GM18526 (cell line): ENCODE measurements around the gene NLRP9.

Experiments
- POLR2A ChIP-seq: IDR thresholded peaks from 3 replicates; pipeline ENCODE4 v1.6.1; 2011; ENCODE audit not compliant: insufficient read length; ENCODE audit errors: extremely low read depth

The NLRP9 gene

DNA sequence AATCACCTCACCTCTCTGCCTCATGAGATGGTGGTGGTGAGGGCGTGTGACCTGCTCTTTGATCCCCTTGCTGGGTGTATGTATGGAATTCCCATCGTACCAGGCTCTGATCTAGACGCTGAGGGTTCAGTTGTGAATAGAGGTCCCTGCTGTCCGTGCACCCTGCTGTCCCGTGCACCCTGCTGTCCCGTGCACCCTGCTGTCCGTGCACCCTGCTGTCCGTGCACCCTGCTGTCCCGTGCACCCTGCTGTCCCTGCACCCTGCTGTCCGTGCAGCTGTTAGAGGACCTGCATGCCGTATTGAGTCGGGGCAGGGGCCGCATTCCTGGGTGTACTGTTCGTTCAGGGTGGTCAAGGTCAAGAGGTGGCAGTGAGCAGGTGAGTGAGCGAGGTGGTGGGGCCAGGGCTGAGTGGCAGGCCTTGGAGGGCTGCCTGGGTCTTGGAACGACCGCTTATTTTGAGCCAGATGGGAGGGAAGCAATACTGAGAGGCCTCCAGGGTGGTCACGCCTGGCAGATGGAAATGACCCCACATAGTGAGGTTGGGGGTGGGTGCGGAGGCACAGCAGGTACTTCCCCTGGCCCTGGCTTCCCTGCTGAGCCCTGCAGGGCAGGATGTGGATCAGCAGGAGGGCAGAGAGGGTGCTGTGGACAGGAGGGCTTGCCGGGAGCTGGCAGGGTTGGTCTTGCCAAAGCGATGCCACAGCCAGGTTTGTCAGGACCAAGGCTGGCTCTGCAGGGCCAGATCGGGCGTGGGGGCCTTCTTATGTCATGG lies 67.7 kb downstream of the NLRP9 start:
- no peak for TF ChIP-seq POLR2A

DNA sequence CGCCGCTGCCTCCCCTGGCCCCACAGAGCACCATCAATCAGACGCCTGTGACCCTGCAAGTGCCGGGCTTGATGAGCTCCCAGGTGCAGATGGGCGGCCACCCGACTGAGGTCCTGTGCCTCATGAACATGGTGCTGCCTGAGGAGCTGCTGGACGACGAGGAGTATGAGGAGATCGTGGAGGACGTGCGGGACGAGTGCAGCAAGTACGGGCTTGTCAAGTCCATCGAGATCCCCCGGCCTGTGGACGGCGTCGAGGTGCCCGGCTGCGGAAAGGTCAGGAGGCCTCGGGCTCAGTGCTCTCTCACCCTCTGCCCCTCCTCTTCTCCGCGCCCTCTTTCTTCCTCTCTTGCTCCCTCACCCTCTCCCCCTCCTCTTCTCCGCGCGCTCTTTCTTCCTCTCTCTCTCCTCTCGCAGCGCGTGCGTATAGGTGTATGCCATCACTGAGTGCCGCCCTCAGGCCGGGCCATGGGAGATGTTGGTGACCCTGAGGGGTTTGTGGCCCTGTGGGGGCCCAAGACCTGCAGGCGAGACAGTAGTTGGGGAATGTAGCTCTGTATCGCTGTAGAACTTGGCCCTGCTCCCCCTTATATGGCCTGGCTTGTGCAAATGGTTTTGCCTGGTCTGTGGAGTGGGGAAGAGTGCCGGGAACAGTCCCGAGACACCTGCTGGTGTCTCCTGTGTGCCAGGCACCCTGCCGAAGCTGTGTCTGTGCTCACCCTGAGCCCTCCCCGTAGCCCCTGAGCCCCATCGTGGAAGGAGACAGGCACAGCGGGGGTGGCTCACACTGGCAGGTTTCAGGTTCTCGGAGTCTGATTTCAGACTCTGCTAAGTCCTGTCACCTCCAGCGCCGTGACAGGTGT lies 68.6 kb downstream of the NLRP9 start:
- peak; percentile 10 for TF ChIP-seq POLR2A

DNA sequence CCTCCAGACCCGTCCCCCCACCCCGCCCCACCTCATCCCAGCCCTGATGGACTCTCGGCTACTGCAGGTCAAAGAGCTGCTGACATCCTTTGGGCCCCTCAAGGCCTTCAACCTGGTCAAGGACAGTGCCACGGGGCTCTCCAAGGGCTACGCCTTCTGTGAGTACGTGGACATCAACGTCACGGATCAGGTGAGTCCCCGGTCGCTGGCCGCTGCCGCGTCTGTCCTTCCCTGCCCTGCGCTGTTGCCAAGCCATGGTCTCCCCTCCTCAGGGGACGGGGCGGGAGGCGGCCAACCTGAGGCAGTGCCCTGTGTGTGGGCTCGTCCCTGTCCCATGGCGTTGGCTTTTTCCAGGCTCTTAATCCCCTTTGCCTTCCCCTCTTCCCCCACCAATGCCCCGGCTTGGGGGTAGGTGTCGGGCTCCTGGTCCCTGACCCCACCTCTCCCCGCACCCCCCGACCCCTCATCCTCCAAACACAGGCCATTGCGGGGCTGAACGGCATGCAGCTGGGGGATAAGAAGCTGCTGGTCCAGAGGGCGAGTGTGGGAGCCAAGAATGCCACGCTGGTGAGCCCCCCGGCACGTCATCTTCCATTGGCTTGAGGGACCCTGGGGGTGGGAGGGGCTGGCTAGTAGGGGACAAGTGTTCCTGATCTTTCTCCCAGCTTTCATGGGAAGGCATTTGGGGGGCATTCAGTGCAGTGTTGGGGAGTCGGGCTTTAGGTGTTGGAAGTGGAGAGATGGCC lies 69.4 kb downstream of the NLRP9 start:
- TF ChIP-seq POLR2A: no peak

DNA sequence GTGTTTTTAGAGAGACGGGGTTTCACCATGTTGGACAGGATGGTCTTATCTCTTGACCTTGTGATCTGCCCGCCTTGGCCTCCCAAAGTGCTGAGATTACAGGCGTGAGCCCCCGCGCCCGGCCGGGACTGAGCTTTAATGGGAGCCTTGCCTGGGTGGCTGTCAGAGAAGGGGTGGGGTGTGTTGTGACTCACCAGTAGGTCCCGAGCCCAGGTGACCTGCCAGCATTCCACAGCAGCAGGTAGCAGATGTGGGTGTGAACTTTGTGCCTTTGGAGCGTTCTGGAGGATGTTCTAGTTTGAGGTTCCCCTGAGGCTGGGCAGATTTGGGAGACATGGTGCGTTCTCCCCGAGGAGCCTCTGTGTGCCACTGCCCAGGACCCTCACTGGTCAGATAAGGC lies 70.2 kb downstream of the NLRP9 start:
- no peak for TF ChIP-seq POLR2A

DNA sequence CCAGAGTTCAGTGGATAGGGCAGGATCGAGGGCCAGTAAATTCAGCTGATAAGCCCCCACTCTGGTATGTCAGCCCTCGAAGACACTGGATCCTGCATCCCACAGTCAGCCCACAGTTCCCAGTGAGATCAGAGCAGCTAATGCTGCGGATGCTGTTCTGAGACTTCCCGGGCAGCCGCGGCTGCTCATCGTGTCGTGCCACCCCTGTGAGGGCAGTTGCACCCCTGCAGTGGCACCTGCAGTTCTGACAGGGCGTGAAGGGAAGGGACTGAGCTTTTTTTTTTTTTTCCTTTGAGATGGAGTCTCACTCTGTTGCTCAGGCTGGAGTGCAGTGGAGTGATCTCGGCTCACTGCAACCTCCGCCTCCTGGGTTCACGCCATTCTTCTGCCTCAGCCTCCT lies 70.7 kb downstream of the NLRP9 start:
- TF ChIP-seq POLR2A: no peak

DNA sequence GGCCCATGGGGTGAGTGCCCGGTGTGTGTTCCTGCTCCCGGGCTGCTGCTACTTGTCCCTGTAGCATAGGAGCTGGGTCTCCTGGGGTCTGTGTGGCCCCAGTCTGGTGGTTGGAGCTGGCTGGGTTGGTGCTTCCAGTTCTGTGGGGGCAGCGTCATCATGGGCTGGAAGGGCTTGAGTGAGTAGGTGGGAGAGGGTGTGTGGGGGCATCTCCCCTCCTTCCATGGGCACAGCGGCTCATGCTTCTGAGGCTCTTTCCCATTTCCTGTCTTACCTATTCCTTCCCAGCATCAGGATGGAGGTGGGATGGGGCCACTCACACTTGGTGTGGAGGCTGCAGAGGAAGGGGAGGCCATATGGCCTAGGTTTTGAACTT lies 71.2 kb downstream of the NLRP9 start:
- TF ChIP-seq POLR2A: no peak

DNA sequence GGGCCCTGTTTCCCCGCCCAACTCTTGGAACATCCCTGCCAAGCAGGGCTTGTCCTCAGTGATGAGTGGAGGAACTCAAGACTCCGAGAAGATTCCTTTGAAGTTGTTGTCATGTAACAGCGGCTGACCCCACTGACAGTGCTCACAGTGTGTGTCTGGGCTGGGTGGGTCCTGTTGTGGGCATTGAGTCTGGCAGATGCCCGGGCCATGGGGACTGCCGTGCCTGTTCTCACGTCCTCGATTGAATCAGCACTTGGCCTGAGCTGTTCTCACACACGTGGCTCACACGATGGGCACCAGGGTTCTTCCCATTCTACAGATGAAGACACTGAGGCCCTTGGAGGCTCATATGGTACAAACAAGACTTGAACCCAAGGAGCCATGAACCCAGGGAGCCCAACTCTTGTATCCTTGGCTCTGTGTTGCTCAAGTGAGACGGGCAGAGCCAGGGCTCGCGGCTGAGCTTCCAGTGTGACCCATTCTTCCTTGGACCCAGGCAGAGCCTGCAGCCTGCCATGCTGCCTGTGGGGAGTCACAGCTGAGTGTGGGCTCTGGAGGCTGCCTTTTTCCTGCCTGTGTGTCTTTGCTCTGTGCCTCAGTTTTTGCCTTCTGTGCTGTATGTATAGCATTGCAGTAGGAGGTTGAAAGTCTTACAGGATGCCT lies 71.7 kb downstream of the NLRP9 start:
- no peak for TF ChIP-seq POLR2A

DNA sequence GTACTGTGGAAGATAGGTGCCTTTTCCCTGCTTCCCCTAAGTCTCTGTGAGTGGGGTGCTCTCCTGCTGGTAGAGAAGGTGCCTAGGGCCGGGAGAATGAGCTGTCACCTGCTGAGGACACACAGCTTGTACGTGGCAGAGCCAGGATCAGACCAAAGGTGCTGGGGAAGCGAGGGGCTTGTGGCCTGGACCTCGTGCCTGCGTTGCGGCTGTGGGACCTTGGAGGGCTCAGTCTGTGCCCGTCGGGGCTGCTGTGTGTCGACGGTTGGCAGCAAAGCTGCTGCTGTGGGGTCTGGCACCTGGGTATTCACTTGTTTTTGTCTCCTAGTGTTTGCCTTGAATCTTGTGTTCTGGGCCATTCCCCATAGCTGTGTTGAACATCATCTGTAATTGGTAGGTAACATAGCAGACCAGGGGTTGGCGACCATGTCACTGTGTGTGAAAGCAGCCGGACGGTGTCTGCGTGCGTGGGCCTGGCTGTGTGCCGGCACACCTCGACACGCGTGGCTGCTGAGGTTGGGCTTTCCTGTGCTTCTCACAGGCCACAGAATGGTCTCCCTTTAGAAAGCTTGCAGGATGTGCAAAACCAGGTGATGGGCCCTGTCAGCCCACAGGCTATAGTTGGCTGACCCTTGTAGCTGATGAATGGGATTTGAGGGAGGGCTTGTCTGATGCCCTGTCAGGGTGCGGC lies 74.2 kb downstream of the NLRP9 start:
- no peak for TF ChIP-seq POLR2A

DNA sequence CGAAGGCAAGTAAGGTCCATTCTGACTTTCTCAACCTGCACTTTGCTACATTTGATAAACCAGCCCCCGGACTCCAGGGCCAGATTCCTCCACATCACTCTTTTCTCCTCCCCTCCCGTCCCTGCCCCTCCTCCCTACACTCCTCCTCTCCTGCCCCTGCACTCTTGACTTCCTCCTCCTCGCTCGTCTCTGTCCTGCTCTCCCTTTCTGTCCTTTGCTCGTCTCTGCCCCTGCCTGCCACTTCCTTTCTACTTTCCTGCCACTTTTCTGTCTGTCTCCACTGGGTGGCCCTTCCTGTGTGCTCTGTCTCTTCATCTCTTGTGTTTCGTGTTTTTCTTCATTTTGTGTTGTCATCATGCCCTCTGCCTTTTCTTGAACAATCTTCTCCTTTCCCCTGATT lies 76.4 kb downstream of the NLRP9 start:
- no peak for TF ChIP-seq POLR2A

DNA sequence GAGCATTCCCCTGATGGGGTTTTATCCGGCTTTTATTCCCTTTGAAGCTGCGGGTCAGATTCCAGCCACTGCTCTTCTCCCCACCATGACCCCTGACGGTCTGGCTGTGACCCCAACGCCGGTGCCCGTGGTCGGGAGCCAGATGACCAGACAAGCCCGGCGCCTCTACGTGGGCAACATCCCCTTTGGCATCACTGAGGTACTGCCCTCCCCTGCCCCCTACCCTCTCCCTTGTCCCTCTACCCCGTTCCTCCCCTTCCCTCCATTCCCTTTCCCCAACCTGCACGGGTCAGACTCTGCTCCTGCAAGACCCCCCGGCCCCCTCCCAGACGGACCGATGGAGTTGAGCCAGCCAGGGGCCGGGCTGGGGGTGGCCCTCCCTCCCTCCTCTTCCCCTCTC lies 77.2 kb downstream of the NLRP9 start:
- no peak for TF ChIP-seq POLR2A

DNA sequence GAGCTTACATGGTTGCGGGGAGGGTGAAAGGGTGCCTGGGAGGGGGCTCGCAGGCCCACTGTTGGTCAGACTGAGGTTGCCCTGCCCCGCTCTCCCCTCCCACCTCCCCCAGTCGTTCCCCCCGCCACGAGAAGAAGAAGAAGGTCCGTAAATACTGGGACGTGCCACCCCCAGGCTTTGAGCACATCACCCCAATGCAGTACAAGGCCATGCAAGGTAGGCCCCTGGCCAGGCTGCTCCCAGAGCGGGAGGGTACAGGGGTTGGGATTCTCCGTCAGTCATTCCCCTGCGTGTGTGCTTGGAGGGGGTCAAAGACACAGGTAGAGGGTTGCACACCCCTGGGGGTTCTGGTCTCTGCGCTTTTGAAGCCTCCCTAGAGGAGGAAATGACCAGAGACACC lies 77.8 kb downstream of the NLRP9 start:
- TF ChIP-seq POLR2A: no peak

DNA sequence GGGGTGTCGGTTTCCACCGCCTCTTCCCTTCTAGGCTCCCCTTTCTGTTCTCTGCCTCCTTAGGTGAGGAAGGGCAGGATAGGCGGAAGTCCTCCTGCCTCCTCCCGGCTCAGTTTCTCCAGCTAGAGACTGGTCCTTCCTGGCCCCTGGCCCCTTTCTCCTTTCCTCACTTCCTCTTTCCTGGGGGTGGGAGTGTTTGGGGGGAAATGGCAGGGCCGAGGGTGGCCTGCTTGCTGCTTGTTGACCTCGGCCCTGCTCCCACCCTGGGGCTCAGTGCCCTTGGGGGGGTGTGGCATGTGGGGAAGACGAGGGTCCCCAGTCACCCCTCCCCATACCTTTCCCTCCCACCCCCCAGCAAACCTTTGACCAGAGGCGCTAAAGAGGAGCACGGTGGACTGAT lies 78.4 kb downstream of the NLRP9 start:
- no peak for TF ChIP-seq POLR2A

DNA sequence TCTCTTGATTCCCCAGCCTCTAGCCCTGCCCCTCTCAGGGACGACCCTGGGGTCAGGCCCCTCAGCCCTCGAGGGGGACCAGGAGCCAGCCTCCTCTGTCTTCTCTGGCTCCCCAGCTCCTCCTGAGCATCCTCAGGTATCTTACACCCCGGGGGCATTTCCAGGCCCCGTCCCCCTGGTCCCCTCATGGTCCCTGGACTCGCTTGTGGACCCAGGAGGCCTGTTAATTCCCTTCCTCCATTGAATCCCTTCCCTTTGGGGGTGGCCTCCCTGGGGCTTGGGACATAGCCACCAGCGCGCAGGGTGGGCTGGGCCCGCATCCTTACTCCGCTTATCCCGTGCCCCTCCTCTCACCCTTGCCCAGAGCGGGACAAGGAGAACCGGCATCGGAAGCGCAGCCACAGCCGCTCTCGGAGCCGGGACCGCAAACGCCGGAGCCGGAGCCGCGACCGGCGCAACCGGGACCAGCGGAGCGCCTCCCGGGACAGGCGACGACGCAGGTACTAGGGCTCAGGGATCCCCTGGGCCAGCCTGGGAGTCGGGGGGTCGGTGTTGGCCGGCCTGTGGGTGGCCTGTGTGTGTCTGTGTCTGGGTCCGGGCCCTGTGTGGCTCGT lies 79.2 kb downstream of the NLRP9 start:
- no peak for TF ChIP-seq POLR2A
